Ishikawa (cell line): ENCODE measurements around the gene TSEN15.

Experiments
- EP300 ChIP-seq: IDR thresholded peaks from 2 replicates; pipeline ENCODE4 v1.6.1; 2012; ENCODE audit warnings: borderline replicate concordance
- TCF12 ChIP-seq: IDR thresholded peaks from 2 replicates; pipeline ENCODE4 v1.6.1; 2012; ENCODE audit warnings: low read depth

- TF ChIP-seq TCF12, result no peak
- TF ChIP-seq EP300, result no peak
Observed at GRCh38 chr1:184078564-184079249, 27.2 kb downstream of the TSEN15 start.
